ENCODE measurements around the gene B4GALT5.

Gene B4GALT5

GRCh38 chr20:49602345-49603208, 111.1 kb downstream of the B4GALT5 start:
- DNase-seq: no peak

GRCh38 chr20:49601153-49601924, 112.3 kb downstream of the B4GALT5 start:
- DNase-seq: no peak

- no peak for DNase-seq
These were observed 113.9 kb downstream of the B4GALT5 start for GRCh38 chr20:49599746-49600113.

- DNase-seq: no peak
These were observed 115.8 kb downstream of the B4GALT5 start for GRCh38 chr20:49597825-49598395.

DNA sequence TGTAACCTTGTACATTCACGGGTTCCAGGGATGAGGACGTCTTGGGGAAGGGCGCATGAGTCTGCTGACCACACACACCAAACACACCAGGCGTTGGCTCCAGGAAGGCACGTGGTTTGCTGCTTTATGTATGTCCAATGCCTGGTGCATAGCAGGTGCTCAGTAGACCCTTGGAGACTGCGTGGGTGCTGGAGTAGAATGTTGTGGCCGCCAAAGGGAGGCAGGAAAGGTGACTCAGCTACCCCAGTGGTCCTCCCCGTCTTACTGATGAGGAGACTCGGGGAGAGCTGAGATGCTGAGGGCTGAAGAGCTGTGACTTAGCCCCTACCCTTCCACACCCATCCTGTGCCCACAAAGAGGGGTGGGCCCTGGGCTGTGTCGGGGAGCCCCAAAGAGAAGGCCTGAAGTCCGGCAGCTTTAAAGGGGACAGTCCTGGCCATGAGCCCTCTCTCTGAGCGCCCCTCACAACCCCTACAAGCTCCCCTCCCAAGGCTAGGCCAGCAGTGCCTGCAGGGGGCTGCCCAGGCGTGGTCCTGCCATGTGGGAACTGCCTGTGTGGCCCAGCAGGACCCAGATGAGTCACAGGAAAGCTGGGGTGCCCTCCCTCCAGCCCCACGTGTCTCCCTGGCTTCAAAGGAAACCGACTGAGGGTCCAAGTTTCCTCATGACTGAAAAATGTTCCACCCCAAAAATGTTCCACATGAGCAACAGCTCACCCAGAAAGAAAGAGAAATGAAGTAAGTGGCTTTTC, 117.7 kb downstream of the B4GALT5 start:
- no peak for DNase-seq

DNA sequence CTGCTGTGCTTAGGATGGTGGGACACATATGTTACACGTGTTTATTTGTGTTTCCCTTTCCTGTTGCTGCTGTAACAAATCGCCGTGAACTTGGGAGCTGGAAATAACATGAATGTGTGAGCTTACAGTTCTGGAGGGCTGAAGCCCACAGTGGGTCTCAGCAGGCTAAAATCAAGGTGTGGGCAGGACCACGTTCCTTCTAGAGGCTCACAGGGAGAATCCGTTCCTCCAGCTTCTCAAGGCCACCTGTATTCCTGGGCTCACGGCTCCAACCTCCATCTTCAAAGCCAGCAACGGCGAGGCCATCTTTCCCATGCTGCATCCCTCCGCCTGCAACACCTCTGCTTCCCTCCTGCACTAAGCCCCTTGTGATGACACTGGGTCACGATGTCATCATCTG, 118.3 kb downstream of the B4GALT5 start:
- DNase-seq: no peak

DNA sequence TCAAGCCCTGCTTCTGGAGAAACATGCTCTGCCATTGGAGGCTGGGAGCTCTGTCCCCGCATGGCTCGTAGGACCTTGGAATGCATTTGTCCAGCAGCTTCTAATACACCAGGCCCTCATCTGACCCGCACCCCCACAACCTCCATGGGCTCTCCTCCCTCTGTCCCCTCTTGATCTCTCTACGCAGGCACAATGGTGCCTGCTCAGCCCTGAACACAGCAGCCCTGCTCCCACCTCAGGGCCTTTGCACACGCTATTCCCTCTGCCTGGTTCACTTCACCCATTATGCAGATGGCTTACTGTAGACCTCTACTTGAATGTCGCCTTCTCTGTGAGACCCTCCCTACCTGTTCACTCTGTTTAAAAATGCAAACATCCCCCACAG, 118.8 kb downstream of the B4GALT5 start:
- DNase-seq: no peak

DNA sequence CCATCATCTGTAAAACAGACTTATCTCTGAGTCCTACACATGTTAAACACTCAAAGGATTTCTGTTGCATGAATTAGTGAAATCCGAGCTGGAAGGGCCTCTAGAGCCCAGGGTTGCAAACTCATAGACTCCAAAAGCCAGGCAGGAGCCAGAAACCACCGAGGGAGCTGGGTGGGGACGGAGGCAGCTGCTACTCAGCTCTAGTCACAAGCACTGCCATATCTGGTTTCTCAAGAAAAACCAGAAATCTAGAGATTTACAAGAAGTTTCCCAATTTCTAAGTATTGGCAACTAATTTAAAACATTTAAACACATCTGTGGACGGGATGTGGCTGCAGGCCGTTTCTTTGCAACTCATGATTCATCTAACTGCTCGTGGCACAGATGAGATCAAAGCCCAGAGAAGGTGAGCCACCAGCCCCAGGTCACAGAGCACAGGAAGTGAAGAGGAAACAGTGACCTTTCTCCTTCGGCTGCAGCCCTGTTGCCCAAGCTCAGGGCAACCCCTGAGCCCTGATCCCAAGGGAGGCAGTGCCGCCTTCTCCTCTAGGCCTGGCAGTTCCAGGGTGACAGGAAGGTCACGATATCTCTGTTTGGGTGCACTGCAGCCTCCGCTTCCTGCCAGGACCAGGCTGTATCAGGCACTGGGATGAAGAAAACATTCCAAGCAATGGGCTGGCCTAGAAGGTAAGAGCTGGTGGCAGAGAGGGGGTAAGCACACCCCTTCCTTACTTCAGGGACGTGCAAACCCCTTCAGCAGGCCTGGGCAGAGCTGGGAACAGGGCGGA, 119.3 kb downstream of the B4GALT5 start:
- no peak for DNase-seq

- DNase-seq: no peak
These were observed 120.1 kb downstream of the B4GALT5 start for GRCh38 chr20:49593466-49594142.

DNA sequence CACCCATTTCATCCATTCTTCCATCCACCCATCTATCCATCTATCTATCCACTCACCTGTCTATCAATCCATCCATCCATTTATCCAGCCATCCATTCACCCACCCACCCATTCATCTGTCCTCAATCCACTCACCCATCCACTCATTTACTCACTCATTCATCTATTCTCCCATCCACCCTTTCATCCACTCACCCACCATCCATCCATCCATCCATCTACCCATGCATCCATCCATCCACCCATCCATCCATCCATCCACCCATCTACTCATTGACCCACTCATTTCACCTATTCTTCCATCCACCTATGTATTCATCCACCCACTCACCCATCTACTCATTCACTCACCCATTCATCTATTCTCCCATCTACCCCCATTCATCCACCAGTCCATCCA, 121.6 kb downstream of the B4GALT5 start:
- DNase-seq: no peak

- DNase-seq: no peak
These were observed 122.3 kb downstream of the B4GALT5 start for GRCh38 chr20:49591217-49591865.

- no peak for DNase-seq
These were observed 123.3 kb downstream of the B4GALT5 start for GRCh38 chr20:49590163-49591017.

DNA sequence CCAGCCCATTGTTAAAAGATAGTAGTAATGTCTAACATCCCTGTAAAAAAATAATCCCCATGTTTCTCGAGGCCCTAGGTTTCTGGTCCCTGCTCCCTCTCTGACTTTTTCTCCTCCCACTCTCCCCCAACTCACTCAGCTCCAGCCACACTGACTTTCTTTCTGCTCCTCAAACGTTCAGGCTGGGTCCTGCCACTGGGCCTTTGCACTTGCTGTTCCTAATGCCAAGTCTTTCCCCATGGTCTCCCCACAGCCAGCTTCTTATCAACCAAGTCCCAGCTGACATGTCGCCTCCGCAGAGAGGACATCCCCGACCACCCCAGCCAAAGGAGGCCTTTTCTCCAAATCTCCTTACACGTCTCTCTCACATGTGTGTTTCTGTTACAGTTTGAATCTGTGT, 123.9 kb downstream of the B4GALT5 start:
- DNase-seq: no peak

GRCh38 chr20:49587111-49587570, 126.5 kb downstream of the B4GALT5 start:
- no peak for DNase-seq

DNA sequence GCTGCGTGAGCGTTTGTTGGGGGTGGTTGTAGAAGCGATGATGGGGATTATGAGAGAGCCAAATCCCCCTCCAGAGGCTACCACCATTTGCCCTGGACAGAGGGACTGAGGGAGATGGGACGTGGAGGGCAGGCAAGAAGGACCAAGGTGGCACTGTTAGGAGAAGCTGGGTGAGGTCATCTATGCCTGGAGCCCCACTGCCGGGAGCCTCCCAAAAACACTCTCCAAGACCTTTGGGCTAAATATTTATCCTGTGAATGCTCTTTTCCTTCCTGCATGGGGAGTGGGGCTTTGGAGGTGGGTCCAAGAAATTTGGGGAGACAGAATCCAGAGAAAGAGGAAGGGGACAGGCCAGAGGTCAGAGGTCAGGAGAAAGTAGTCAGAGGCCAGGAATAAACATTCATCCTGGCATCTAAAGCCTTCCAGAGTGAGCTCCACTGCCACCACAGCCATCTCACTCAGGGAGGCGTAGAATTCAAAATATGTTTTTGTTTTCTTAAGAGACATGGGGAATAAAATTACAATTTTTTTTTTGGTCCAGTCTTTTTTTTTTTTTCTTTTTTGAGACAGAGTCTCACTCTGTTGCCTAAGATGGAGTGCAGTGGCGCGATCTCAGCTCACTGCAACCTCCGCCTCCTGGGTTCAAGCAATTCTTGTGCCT, 128.0 kb downstream of the B4GALT5 start:
- DNase-seq: no peak

DNA sequence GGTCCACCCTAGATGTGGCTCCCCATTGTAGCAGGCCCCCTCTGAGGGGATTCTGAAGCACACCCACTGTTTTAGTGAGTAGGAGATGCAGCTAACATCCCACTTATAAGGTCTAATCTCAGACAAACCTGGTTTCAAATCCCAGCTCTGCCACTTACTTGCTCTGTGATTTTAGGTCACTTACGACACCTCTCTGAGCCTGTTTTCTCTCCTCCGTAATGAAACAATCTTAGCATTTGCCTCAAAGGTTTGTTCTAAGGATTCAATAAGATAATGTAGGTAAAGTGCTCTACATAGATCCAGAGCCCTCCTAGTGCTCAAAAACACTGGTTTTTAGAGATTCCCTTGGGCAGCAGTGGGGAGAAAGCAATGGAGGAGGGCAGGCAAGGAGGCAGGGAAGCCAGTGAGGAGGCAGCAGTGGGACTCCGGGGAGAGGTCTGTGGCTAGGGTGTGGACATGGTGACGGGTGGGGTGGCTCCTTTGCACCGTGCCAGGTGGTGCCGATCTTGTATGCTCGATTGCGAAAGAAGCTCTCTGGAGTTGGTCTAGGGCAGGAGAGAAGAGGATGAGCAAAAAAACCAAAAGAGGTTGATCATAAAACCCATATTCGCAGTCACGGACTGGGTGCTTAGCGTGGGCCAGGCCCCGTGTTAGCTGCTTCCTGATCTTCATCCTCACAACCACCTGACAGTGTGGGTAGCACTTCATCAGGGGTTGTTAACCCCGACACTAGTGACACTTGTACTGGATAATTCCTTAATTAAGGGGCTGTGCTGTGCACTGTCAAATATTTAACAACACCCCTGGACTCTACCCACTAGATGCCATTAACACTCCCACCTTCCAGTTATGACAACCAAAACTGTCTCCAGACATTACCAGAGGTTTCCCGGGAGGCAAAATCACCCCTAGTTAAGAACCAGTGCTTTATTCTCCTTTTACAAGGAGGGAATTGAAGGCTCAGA, 129.0 kb downstream of the B4GALT5 start:
- DNase-seq: no peak

DNA sequence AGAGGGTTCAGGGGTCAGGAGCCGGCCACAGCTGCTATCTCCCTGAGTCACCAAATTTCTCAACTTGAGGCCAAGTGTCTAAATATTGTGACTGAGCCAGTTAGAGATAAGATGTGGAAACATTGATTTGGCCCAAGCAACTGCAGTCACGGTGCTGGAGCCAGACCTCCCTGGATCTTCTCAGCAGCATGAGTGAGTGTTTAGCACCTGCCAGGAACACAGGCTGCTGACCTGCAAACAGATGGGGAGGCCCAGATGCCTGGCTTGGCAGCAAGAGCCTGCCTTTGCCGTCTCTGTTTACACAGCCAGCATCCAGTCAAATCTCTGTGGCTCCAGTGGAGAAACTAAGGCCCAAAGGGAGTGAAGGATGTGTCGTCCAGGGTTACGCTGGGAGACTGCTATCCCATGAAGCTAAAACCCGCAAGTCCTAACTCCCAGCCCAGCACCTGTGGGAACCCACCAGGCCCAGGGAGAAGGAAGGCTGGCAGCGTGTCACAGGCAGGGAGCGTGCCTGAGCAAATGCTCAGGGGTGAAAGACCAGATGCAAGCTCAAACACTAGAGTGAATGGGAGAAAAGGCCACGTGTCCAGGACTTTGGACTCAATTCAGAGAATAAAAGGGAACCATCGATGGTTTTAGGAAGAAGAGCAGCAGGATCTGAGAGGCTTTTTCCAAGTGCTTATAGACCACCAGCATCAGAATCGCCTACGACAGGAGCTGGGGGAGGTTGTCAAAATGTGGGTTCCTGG, 129.8 kb downstream of the B4GALT5 start:
- no peak for DNase-seq

DNA sequence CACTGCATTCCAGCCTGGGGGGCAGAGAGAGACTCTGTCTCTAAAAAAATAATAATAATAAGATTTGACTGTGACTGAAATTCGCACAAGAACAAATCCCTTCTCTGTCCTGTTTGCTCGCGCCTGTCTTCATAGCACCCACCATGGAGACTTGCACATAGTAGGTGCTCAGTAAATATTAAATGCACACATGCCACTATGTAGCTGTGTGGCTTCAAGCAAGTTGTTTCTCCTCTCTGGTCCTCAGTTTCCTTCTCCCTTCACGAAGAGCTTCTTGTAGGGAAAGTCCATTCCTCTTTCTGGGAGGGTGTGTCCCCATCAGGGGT, 130.4 kb downstream of the B4GALT5 start:
- no peak for DNase-seq

All from NCI-H187 treated with DMSO at 0.1 percent for 48 hours (cell line).